ENCODE measurements around the gene MAML2.

- TF ChIP-seq CTCF (IDR thresholded peaks at IDR 0.05) = no peak
- no peak for TF ChIP-seq POLR2AphosphoS5 (IDR thresholded peaks at IDR 0.05)
- TF ChIP-seq POLR2A (IDR thresholded peaks at IDR 0.05) = no peak
Measured at GRCh38 chr11:96313163-96313562, 29.8 kb downstream of the MAML2 start.
